GM18519 (cell line): ENCODE results near the gene IFNL4.
"Not testable (repeated sequence)": the region's sequence is repeated elsewhere in the genome, so short reads cannot be mapped to it uniquely, and the experiment has no call there.

Experiments
- ATAC-seq: cut with Tn5 transposase; IDR thresholded peaks from one replicate; pipeline ENCODE4 v1.9.1; 2021; ENCODE audit warnings: mild to moderate bottlenecking, moderate library complexity; ENCODE audit not compliant: unreplicated experiment, low FRiP score

Gene IFNL4

DNA sequence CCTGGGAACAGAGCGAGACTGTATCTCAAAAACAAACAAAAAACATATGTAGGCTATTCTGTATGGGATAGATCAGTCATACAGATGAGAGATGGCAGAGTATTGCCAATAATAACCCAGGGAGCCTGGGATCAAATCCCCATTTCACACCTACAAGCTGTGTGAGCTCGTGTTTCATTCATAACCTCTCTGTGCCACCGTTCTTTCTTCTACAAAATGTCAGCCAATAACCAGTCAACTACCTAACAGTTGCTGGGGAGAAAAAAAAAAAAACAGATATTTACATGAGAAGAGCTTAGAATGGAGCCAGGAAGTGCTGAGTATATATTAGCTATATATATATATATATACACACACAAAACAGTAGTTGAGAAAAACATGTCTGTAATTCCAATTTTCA is 13.0 kb upstream of the IFNL4 start:
- no peak for ATAC-seq

- no peak for ATAC-seq
Measured at GRCh38 chr19:39257227-39257626, 8.6 kb upstream of the IFNL4 start.

GRCh38 chr19:39254531-39255345 is 6.1 kb upstream of the IFNL4 start:
- no peak for ATAC-seq

GRCh38 chr19:39253374-39254149 is 4.9 kb upstream of the IFNL4 start:
- ATAC-seq, result no peak

- no peak for ATAC-seq
Measured at GRCh38 chr19:39252458-39252857, 3.8 kb upstream of the IFNL4 start.

GRCh38 chr19:39251846-39252245 is 3.2 kb upstream of the IFNL4 start:
- no peak for ATAC-seq

GRCh38 chr19:39251081-39251480 is 2.4 kb upstream of the IFNL4 start:
- ATAC-seq, result no peak

GRCh38 chr19:39247701-39248664 is 673 bp downstream of the IFNL4 start:
- ATAC-seq, result no peak

GRCh38 chr19:39246951-39247669 is 1.5 kb downstream of the IFNL4 start:
- no peak for ATAC-seq

- not testable (repeated sequence) for ATAC-seq
Measured at GRCh38 chr19:39245166-39245565, 3.5 kb downstream of the IFNL4 start.

DNA sequence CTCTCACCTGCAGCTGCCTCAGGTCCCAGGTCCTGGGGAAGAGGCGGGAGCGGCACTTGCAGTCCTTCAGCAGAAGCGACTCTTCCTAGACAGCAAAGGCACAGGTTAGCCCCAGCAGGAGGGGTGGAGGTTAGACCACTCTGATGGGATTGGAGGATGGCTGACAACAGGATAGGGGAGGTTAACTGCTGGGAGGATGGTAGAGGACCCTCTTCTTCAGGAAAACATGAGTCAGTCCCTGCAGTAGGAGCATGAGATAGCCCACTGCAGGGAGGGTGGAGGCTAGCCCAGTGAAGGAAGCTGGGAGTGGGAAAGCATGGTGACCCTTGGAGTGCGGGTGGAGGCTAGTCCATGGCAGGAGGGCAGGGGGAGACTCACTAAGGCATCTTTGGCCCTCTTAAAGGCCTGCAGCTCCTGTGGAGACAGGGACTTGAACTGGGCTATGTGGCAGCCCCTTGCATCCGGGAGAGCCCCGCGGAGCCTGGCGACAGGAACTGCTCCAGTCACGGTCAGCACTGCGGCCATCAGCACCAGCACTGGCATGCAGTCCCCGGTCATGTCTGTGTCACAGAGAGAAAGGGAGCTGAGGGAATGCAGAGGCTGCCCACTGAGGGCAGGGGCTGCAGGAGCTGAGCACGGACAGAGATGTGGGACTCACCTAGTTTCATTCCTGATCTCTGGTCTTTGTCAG is 4.1 kb downstream of the IFNL4 start, which contains the start of gene IFNL3:
Gene IFNL3, minus strand, starts transcription at position 597 of the 691 bp plus-strand sequence. Its CDS starts 39 bp downstream, at position 558.
- not testable (repeated sequence) for ATAC-seq

- ATAC-seq, result not testable (repeated sequence)
Measured at GRCh38 chr19:39243741-39244140, 4.9 kb downstream of the IFNL4 start.

GRCh38 chr19:39240421-39240820 is 8.2 kb downstream of the IFNL4 start:
- no peak for ATAC-seq

DNA sequence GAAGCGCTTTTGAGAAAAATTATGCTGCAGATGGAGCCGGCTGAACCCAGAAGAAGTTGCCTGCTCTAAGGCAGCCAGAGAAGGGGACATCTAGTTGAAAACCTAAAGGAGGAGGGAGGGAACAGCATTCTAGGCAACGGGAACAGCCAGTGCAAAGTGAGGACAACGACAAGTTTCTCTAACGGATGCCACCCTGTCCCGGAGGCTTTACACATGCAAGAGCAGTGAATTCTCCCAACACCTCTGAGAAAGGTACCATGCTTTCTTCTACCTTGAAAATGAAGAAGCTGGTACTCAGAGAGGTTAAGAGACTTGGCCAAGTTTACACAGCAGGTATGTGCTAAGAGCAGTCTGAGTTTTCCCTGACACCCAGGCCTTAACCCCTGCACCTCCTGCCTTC is 9.7 kb downstream of the IFNL4 start:
- ATAC-seq, result no peak

DNA sequence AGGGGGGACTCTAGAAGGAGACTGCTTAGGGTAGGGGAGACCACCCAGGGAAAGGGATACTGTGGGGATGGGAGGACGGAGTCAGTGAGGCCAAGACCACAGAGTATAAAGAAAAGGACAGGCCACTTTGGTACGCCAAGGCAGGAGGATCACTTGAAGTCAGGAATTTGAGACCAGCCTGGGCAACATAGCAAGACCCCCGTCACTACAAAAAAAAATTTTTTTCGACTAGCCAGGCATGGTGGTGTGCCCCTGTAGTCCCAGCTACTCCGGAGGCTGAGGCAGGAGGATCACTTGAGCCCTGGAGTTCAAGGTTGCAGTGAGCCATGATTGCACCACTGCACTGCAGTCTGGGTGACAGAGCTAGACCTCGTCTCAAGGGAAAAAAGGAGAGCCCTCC is 10.4 kb downstream of the IFNL4 start:
- ATAC-seq, result no peak

GRCh38 chr19:39237200-39238184 is 11.2 kb downstream of the IFNL4 start:
- ATAC-seq, result no peak

DNA sequence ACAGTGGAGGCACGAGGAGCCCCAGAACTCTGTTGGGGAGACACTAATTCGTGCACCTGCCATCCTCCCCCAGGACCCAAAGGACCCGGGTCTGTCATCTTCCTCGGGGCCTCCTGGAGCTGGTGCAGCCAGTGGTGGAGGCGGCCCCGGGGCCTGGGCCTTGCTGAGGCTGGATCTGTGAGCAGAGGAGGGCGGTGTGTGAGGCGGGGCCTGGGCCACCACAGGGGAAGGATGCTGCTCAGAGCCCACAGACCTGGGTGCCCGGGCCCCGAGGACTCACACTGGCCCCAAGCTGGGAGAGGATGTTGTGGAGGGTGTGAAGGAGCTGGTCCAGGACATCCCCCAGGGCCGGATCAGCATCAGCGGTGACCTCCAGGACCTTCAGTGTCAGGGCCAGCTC is 12.1 kb downstream of the IFNL4 start:
- ATAC-seq, result no peak

DNA sequence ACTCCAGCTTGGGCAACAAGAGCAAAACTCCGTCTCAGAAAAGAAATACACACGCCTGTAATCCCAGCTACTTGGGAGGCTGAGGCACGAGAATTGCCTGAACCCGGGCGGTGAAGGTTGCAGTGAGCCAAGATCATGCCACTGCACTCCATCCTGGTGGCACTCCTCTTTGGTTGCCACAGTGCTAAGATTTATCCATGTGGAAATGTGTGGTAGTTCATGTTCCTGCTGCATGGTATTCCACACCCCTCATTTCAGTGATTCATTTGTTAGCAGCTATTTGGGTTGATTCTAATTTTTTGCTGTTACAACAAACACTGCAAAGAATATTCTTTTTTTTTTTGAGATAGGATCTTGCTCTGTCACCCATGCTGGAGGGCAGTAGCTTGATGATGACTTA is 15.9 kb downstream of the IFNL4 start:
- no peak for ATAC-seq
